GM20431 (cell line): ENCODE results near the gene GTF2IRD1.

ENCODE experiments used
- in situ Hi-C: fragments of 300-500 bp; cut with MseI, MboI; formaldehyde crosslinking; loops from one replicate; pipeline ENCODE4 v1.15.0; 2020; ENCODE audit warnings: low sequenced_read_pairs; ENCODE audit not compliant: unreplicated experiment

GTF2IRD1 gene

GRCh38 chr7:74579800-74580685 is 126.3 kb downstream of the GTF2IRD1 start:
- in situ Hi-C loops: no loop called here

- in situ Hi-C loops: no loop called here
Measured at GRCh38 chr7:74581916-74582440, 128.3 kb downstream of the GTF2IRD1 start.

- in situ Hi-C loops: no loop called here
Measured at GRCh38 chr7:74582447-74583039, 128.8 kb downstream of the GTF2IRD1 start.

- in situ Hi-C loops: no loop called here
Measured at GRCh38 chr7:74583630-74584029, 129.9 kb downstream of the GTF2IRD1 start.

GRCh38 chr7:74584160-74584954 is 130.7 kb downstream of the GTF2IRD1 start:
- in situ Hi-C loops: no loop called here

- in situ Hi-C loops: no loop called here
Measured at GRCh38 chr7:74585844-74586243, 132.1 kb downstream of the GTF2IRD1 start.

- in situ Hi-C loops: no loop called here
Measured at GRCh38 chr7:74586258-74587175, 132.8 kb downstream of the GTF2IRD1 start.

- in situ Hi-C loops: no loop called here
Measured at GRCh38 chr7:74587435-74588126, 133.9 kb downstream of the GTF2IRD1 start.

GRCh38 chr7:74590813-74591212 is 137.1 kb downstream of the GTF2IRD1 start:
- in situ Hi-C loops: no loop called here

- in situ Hi-C loops: no loop called here
Measured at GRCh38 chr7:74598558-74598957, 144.9 kb downstream of the GTF2IRD1 start.

- in situ Hi-C loops: no loop called here
Measured at GRCh38 chr7:74599244-74599643, 145.5 kb downstream of the GTF2IRD1 start.

GRCh38 chr7:74604326-74605020 is 150.8 kb downstream of the GTF2IRD1 start:
- in situ Hi-C loops: no loop called here

GRCh38 chr7:74606101-74606908 is 152.6 kb downstream of the GTF2IRD1 start:
- in situ Hi-C loops: no loop called here

GRCh38 chr7:74606909-74607510 is 153.3 kb downstream of the GTF2IRD1 start:
- in situ Hi-C loops: no loop called here

- in situ Hi-C loops: no loop called here
Measured at GRCh38 chr7:74612015-74612829, 158.5 kb downstream of the GTF2IRD1 start.
